Cortex of kidney (tissue), 1 donor: ENCODE data around the gene SOX15.
A peak's percentile ranks its signal among the peaks of the same experiment; 100 is the strongest.
"Not testable (repeated sequence)": the region's sequence is repeated elsewhere in the genome, so short reads cannot be mapped to it uniquely, and the experiment has no call there.

Source experiments
- DNase-seq: peaks from one replicate; lab custom pipeline; 2025; lab: John Stamatoyannopoulos, UW

The SOX15 gene

DNA sequence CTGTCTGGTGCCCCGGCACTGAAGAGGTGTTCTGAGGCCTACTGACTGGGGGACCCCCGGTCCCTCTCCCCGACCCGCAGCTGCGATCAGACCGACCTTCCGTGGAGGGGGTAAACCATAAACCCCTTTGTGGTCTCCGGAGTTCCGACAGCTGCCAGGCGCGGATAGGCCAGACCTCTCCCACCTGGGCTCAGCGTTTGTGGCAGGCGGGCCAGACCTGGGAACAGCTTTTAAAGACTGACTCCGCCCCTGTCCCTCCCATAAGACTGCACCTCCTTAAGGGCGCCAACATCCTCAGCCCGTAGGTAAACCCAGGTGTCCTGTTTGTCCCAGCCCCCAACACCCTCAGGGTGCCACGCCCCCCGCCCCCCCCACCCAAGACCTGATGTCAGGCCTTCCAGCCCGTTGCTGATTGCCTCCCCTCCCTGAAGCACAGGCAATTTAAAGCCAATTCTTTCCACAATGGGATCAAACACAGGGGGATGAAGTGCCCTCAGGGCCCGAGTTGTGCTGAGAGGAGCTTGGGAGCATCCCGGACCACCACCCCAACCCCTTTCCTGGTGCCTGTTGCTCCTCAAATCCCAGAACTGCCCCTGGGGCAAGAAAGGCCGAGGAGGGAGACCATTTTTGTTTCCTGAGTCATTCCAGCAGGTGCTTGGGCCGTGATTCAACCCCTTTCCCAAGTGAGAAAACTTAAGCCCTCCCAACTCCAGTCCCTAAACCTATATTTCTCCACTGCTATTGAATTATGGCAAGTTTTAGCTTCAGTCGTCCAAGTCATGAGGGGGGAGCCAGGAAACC, at the start of gene SOX15:
Gene SOX15 (minus strand): TSS at position 204 of the 801 bp plus-strand sequence. CDS start 418 bp downstream, outside the sequence.
- no peak for DNase-seq

DNA sequence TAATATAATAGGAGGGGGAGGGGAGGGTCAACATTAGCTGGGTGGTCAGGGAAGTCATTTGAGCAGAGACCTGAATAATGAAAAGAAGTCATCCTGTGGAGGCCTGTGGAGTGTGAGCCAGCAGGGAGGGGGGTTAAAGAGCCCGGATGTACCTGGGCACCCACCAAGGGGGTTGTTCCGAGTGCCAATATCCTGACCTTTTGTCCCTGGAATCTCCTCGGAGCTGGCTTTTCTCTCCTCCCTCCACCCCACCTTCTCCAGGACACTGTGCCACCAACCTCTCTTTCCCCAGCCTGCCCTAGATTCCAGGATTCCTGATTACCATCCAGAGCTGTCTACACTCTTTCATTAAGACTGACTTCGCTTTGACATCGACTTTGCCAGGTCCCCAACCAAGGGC, 46.3 kb upstream of the SOX15 start:
- DNase-seq = no peak

DNA sequence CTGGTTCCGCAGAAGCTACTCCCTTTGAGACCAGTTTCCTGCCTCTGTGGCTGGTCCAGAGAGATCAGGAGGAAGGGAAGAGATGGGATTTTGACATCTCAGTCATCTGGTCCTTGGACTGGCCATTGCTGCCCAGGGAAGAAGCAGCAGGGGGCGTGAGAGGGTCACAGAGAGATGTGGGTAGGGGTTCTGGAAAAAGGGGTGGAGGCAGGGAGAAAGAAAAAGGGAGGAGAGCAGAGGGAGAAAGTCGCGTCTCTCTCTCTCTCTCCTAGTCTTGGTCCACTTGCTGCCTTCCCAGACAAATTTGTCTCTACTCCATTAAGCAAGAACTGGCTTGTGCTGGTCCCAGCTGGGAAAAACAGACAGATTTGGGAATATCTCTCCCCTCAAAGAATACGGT, 44.5 kb upstream of the SOX15 start:
- no peak for DNase-seq

DNA sequence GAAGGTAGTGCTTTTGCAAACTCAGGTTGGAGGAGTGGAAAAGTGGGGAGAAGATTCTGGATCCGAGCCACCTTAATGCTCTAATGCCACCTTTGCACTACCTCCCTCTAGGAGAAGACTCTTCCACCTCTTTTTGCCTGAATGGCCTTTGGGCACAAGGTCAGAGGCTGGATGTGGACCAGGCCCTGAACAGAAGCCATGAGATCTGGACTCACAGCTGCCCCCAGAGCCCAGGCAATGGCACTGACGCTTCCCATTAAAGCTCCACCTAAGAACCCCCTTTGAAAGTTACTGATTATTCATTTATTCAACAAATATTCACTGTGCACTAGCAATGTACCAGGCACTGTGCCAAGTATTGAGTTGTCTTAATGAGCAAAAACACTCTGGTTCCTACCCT, 43.2 kb upstream of the SOX15 start:
- no peak for DNase-seq

DNA sequence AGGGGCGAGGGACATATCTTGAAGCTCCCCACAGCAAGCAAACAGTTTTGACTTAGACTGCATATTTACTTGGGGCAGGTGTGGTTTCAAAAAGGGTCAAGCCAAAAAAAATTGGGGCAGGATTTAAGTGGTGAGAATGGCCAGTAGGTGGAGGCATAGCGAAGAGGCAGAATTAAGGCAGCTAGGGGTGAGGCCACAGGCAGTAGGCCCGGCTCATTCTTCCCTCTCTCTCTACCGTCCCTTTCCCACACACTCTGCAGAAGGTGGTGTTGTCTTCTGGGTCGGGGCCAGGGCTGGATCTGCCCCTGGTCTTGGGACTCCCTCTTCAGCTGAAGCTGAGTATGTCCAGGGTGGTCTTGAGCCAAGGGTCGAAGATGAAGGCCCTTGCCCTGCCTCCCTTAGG, 42.6 kb upstream of the SOX15 start:
- DNase-seq = no peak

DNA sequence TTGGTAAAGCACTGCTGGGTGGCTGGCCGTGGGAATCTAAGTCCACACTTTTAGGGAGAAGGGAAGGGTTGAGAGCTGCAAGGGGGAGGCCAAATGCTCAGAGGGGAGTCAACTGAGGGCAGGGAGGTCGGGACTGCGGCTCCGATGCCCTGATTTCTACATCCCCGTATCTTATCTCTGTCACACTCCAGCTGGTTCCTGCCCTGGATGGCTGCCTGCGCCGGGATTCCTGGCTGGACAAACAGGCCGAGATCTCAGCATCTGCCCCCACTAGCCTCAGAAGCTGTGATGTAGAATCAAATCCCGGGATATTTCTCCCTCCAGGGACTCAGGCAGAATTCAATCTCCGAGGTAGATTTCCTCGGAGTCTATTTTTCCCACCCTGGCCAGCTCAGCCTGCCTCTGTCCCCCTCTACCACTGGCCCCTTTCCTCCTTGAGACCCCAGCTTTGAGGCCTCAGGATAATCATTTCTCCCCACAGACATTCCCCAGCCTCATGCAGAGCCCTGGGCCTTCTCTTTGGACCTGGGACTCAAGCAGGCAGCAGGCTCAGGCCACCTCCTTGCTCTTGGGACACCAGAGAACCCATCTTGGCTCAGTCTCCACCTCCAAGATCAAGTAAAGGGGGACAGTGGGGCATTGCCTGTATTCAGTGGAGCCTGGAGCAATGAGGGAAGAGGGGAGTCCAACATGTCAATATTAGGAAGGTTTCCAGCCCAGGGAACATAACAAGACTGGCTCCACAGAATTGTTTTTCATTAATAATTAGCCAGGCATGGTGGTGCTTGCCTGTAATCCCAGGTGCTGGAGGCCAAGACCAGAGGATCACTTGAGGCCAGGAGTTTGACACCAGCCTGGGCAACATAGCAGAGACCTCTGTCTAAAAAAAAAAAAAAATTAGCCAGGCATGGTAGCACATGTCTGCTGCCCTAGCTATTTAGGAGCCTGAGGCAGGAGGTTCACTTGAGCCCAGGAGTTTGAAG, 41.8 kb upstream of the SOX15 start:
- DNase-seq = no peak

DNA sequence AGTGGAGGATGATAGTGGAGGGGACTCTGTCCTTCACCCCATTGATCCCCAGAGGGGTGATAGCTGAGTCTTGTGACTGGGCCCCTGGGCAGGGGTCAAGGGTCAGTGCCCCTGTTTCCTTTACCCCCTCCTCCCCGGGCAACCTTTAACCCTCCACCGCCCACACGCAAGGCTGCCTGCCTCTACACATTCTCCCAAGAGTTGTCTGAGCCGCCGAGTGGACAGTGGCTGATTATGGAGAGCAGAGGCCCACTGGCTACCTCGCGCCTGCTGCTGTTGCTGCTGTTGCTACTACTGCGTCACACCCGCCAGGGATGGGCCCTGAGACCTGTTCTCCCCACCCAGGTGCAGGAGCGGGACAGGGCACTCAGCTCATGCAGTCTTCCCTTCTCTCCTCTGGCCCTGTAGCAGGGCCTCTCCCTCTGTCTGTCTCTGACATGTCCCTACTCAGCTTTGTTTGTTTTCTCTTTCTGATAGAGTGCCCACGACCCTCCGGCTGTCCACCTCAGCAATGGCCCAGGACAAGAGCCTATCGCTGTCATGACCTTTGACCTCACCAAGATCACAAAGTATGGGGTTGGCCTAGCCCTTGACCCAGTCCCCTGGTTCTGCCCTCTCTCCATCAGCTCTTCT, 40.2 kb upstream of the SOX15 start, which contains the start of gene SHBG:
Gene SHBG (plus strand): TSS at position 197 of the 633 bp plus-strand sequence. CDS start 38 bp downstream, at position 235.
- no peak for DNase-seq

DNA sequence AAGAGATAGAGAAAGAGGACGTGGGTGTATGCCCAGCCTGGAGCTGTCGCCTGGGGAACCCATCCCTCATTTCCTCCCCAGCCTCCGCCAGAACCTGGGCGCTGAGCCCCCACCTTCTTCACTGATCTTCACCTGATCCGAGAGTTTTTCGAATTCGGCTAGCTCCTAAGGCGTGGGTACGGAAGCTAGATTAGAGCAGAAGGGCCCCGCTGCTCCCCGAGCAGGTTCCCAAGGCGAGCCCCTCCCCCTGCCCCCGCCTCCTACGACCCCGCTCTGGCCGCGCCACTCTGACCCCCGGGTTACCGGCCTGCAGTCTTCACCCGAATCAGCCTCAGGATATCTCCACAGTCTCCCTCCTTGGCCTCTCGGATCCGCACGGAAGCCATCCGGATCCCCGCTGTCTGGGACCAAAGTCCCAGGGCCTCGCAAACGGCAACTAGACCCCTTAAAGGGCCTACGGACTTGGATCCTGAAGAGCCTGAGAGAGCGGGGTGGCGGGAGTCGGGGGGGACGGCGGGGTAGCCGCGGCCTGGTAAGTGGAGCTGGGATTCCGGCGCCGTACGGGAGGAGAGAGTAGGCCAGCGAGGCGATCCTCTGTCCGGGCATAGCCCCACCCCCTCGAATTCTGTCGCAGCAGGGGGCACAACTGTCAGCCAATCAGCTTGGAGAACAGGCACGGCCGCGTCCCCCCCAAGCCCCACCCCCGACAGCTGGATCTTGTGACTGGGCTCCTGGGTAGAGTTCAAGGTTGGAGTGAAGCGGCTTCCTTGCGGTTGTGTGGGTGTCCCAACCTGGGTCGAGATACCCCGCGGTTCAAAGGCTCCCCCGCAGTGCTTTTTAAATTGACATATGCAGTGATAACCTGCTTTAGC, 37.6 kb upstream of the SOX15 start, which contains the start of gene SAT2:
Gene SAT2 (minus strand): TSS at position 572 of the 872 bp plus-strand sequence. CDS start 186 bp downstream, at position 386.
- no peak for DNase-seq

DNA sequence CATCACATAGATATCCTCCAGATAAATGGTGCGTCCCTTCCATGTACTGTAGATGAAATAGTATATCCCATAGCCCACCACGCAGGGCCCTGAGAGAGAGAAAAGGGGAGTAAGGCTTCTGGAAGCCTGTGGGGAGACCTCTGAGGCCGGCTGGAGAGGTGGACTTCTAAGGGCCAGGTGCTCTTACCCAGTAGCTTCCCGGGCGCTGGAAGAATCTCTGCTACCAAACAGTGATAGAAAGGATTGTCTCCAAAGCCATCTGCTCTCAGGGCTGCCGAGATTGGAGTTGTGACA, 37.0 kb upstream of the SOX15 start:
- DNase-seq = no peak

DNA sequence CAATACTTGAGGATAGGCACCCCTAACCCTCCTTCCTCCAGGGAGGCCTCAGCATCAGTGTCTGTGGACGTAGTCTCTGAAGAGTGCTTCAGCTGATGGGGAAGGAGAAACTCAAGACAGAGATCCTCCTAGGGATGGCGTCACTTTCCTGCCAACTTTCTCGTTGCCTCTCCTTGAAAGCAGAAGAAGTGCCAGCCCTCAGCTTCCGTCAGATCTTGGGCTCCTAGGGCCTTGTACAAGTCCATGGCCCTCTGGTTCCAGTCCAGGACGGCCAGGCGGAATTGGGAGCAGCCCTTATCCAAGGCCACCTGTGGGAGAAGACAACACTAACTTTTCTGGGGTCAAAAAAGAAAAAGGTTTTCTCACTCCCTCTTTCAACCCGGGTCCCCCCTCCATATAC, 36.4 kb upstream of the SOX15 start:
- no peak for DNase-seq

DNA sequence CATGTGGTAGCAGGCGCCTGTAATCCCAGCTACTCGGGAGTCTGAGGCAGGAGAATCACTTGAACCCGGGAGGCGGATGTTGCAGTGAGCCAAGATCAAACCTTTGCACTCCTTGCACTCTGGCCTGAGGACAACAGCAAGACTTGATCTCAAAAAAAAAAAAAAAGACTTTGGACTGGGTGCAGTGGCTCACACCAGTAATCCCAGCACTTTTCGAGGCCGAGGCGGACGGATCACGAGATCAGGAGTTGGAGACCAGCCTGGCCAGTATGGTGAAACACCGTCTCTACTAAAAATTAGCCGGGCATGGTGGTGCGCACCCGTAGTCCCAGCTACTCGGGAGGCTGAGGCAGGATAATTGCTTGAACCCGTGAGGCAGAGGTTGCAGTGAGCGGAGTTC, 35.9 kb upstream of the SOX15 start:
- not testable (repeated sequence) for DNase-seq

DNA sequence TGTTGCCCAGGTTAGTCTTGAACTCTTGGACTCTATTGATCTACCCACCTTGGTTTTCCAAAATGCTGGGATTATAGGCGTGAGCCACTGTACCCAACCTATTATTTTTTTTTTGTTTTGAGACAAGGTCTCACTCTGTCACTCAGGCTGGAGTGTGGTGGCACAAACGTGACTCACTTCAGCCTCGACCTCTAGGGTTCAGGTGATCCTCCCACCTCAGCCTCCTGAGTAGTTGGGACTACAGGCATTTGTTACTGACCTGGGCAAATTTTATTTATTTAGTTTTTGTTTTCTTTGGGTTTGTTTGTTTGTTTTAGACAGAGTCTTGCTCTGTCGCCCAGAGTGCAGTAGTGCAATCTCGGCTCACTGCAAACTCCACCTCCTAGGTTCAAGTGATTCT, 33.8 kb upstream of the SOX15 start:
- DNase-seq = no peak

DNA sequence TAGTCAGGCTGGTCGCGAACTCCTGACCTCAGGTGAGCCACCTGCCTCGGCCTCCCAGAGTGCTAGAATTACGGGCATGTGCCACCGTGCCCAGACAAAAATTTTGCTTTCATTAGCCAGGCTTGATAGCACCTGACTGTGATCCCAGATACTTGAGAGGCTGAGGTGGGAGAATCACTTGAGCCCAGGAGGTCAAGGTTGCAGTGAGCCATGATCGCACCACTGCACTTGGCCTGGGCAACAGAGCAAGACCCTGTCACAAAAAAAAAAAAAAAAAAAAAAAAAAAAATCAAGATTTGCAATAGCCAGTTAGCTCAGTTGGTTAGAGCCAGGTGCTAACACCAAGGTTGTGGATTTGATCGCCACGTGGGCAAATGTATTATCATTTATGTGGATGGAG, 30.9 kb upstream of the SOX15 start:
- DNase-seq = no peak

DNA sequence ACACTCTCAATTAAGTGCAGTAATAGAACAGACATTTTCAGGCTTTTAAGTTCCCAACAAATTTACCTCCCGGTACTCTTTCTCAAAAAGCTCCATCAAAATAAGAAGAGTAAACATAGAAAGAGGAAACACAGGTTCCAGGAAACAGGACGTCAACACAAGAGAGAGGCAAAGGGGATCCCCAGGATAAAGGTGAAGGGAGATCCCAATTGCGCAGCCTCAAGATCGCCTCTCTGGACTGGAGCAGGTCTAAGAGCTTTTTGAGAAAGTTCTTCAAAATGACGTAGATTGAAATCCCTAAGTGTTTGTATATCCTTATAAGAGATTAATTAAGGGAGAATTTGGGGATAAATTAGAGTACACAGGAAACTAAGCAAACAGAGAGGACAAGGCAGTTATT, 28.7 kb upstream of the SOX15 start:
- DNase-seq = no peak

DNA sequence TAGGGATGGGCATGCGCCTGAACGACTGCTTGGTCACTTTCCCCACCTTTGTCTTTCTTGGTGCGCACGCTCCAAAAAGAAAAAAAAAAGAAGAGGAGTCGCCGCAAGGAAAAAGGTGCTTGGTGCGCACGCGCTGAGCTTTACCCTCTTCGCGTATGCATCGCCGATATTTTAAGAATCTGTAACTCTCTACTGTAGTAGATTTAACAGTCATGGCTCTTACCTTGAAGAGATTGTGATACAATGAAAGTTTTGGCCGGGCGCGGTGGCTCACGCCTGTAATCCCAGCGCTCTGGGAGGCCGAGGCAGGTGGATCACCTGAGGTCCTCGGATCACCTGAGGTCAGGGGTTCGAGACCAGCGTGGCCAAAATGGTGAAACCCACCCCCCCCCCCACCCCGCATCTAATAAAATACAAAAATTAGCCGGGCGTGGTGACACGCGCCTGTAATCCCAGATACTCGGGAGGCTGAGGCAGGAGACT, 25.4 kb upstream of the SOX15 start:
- DNase-seq = no peak

DNA sequence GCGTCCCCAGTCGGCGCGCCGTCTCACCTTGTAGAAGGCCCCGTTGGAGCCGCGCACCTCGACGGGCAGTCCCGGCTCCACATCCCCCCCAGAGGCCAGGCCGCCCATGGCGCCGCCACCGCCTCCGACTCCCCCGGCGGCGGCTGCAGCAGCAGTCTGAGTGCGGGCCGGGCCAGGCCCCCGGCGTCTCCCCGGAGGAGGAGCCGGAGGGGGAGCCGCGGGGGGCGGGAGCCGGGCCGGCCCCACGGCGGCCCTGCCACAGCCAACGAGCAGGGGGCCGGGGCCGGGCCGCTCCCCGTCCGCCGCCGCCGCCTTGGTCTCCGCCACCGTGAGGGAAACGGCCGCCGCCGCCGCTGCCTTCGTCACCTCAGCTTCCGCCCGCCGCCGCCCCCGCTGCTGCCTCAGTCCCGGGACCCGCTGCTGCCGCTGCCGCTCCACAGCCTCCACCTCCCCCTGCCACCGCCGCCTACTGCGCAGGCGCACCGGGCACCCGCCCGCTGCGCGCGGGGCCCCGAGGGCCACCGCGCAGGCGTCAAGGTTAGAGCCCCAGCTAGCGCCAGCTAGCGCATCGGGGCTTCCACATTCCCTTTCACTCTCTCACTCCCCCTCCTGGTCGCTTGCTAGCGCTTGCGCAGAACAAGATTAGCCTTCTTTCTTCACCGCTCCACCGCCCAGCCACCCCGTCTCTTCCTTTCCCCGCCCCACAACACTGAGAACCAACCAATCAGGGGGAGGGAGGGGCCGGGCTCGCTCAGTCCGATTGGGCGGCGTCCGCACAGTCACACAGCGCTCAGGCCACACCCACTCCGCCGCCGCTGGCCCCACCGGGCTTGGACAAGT, 24.8 kb upstream of the SOX15 start, which contains the start of gene FXR2:
Gene FXR2 (minus strand): TSS at position 473 of the 840 bp plus-strand sequence. CDS start 365 bp downstream, at position 108.
- peak; percentile 91 for DNase-seq

DNA sequence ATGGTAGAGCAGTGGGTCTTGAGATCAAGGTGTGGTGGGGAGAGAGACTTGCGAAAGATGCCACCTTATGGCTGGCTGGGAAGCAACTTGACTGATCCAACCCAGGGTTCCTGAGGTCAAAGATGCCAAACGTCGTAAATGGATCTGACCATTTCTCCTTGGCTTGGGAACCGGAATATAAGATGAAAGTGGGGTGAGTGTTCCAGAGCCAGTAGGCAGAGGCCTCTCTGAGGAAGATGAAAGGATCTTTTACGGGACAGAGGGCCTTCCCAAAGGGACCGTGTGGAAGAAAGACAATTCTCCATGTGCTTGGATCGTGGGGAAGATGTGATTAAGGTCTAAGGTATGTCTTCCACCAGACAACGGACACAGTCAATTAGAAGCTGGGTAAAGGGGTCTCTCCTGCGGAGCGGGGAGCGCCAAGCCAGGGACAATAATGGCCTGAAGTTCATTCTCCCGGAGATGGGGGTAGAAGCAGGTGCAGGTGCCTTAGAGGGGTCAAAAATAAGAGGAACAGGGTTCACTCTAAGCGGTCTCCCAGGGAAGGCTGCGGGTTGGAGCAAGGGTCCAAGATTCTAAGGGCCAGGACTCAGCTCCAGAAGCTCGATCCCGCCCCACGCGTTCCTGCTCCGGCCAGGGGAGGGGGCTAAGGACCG, 24.0 kb upstream of the SOX15 start:
- no peak for DNase-seq

DNA sequence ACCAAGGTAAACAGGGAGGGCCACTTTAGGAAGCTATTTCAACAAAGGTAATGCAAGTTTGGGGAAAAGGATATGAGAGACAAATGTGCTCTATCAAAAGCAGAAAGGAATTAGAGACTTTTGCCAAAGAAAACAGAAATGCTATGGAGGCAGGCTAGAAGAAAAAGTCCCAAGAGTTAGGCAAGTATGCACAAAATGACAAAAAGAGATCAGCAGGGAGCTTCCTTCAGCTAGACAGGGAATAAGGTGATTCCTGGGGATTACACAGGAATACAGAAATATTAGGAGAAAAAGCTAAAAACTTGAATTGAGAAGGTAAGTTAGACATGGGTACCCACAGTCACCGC, 22.4 kb upstream of the SOX15 start:
- DNase-seq = no peak

DNA sequence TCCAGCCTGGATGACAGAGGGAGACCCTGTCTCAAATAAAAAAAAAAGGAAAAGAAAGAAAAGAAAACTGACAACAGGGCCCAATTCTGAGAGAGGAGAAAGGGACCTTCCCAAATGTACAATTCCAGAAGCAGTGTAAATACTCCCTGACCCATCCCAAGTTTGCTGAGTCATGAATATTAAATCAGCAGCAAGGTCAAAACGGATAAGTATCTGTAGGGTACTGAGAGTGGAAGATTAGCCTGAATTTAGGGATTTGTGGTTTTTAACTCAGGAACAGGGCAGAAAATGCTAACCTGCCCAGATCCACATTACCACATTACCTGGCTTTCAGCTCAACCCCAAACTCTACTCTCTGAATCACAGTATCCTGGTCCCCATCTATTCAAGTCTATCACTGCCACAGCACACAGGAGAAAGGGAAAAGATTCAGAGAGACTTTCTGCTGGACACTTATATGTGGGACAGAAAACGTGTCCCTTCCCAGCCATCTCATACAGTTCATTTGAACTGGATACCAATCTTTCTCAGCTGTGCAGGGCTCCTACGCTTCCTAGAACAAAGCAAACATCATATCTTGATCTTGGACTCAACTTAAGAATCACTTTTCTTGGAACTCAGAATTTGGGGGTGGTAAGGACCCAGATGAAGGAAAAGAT, 21.9 kb upstream of the SOX15 start:
- DNase-seq = no peak
